Stromal cell of bone marrow (primary cell): ENCODE measurements around the gene ARTN.

Experiments
- DNase-seq: peaks from one replicate; pipeline ENCODE4 v3.0.0-alpha.2; 2012; ENCODE audit warnings: low read depth

The ARTN gene

DNA sequence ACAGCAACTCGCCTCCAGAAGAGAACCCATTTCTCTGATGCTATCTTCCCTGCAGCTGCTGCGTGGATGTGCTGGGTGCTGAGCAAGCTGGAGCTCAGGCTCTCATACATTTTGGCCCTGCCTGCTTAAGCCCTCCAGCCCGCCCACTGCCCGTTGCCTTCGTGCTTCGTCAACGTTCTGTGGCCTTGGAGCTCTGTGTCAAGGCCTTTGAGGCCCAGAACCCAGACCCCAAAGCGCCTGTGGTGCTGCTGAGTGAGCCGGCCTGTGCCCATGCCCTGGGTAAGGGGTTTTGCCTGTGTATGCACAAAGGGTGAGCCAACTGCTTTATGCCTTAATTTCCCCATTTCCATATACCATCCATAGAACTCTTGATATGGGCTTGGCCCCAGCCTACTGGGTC, 37.3 kb downstream of the ARTN start:
- DNase-seq: no peak

GRCh38 chr1:43971336-43971980, 37.9 kb downstream of the ARTN start:
- DNase-seq: no peak

DNA sequence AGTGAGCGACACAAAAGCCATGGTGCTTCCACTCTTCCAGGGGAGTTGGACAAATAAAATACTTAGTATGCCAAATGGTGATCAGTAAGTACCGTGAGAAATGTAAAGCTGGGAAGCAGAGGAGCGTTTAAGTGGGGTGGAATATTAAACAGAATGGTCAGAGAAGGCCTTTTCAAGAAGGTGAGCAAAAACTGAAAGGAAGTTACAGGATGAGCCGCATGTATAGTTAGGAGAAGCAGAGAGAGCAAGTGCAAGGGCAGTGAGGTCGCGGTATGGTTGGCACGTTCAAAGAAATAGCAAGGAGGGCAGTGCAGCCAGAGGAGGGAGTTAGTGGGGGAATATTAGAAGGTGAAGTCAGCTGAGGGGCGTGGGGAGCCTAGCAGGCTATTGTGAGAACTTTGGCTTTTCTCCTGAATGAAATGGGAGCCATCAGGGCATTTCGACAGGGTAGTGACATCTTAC, 40.4 kb downstream of the ARTN start:
- no peak for DNase-seq

DNA sequence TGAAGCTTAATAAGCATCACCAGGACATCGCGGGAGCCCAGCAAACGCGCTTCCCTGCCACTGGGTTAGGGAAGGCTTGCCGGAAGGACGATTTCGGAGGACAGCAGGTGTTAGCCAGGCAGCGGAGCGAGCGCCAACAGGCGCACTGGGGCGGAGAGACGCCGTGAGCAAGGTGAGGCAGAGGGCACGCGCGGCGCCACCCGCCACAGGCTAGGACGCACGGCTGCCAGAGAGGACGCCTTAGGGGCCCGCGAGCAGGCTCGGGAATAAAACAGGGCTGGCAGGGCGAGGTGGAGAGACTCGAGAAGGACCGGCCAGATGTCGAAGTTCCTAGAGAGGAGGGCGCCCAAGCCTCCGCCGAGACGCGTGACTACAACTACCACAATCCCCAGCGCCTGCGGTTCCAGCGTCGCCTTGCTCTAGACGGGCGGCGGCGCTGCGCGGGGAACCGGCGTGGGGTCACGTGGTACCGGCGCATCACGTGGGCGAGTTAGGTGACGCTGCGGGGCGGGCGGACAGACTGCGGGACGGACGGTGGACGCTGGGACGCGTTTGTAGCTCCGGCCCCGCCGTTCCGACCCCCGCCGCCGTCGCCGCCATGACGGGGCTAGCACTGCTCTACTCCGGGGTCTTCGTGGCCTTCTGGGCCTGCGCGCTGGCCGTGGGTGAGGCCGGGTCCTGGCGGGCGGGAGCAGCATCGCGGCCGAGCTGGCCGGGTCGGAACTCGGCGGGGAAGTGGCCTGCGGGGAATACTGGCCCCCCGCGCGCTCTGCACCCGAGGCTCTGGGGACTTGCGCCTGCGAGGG, 41.0 kb downstream of the ARTN start, which contains the start of gene ATP6V0B:
Gene ATP6V0B, plus strand, starts transcription at position 518 of the 806 bp plus-strand sequence. Its CDS starts 81 bp downstream, at position 599.
- DNase-seq: peak; percentile 89

- no peak for DNase-seq
Measured at GRCh38 chr1:43975249-43975961, 41.8 kb downstream of the ARTN start.

DNA sequence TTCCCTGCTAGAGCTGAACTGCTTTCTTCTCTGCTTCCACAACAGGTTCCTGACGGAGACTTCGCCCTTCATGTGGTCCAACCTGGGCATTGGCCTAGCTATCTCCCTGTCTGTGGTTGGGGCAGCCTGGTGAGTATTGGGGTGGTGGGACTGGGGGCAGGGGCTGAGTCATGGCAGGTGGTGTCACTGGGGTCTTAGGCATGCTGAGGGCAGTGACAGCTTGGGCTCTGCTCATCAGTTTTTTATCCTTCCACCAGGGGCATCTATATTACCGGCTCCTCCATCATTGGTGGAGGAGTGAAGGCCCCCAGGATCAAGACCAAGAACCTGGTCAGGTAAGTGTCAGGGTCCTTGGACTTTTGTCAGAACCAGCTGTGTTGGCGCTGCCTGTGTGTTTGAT, 42.4 kb downstream of the ARTN start:
- DNase-seq: no peak

- no peak for DNase-seq
Measured at GRCh38 chr1:43976890-43977289, 43.3 kb downstream of the ARTN start.

- DNase-seq: no peak
Measured at GRCh38 chr1:43977376-43978263, 44.0 kb downstream of the ARTN start.

- no peak for DNase-seq
Measured at GRCh38 chr1:43978264-43978550, 44.6 kb downstream of the ARTN start.

DNA sequence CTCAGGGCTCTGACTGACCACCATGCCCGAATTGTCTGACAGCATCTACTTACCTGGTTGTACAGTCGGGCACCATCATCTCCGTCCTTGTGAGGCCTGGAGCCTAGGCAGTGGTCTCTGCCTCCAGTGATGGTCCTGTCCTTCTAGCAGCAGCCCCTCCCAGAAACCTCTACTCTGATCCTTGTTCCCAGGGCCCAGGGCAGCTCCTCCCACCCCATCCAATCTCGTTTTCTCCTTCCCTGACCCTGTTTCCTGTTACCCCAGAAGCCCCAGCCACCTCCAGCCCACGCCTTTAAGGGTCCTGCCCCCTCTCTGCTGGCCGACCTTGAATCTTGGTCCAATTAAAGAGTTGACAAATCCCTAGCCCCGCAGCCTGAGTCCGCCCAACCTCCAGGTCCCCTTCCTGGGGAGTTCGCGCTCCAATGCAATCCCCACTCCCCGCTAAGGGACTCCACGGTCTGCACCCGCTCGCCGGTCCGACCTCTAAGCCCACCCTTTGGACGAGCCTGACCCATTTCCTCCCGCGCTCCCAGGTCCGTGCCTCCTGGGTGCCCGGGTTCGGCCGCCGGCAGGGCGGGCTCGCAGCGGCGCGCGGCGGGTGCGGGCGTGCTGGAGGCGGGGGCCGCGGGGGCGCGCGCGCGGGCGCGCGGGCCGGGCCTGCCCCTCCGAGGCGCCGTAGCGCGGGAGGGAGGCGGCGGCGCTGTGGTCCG, 45.1 kb downstream of the ARTN start, which contains the start of gene B4GALT2:
Gene B4GALT2, plus strand, starts transcription at position 660 of the 710 bp plus-strand sequence. CDS start 1,951 bp downstream, outside the sequence.
- no peak for DNase-seq

DNA sequence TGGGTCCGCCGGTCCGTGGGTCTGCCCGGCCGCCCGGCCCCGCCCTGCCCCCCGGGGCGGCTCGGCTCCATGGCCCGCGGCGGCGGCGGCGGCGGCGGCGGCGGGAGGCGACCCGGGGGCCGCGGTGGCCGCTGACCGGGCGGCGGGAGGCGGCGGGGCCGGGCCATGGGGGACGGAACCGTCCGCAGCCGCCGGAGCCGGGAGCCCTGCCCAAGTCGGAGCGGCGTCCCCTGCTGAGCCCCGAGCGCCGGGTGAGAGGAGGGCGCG, 45.6 kb downstream of the ARTN start:
- DNase-seq: no peak

DNA sequence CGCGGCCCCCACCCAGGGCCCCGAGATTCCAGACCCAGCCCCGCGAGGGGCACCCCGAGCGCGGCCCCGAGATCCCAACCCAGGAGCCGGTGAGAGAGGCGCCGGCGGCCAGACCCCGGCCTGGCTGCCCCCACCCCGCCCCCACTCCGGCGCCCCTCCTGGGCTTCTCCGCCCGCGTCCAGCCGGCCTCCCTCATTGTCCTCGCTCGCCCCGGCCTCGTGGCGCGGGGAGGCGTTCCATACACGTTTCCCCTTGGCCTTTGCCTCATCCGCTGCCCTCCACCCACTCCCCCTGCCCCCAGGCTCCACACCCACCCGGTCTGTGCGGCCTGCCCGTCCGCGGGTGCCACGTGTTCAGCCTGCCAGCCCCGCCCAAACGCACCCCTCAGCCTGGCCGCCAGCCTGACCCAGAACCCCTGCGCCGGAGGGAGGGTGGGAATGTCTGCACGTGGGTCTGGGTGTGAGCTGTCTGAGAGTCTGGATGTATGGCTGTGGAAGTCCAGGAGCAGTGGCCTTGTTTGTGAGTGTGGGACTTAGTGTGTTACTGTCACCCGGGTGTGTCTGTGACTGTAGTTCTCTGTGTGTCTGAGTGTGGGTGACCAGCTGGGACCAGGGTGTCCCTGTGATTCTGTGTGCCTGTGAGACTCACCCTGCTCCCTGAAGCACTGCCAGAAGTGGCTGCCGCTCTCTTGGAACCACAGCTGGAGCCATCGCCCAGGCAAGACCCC, 46.1 kb downstream of the ARTN start:
- no peak for DNase-seq

- no peak for DNase-seq
Measured at GRCh38 chr1:43980255-43981134, 46.9 kb downstream of the ARTN start.

- no peak for DNase-seq
Measured at GRCh38 chr1:43981135-43981491, 47.5 kb downstream of the ARTN start.

DNA sequence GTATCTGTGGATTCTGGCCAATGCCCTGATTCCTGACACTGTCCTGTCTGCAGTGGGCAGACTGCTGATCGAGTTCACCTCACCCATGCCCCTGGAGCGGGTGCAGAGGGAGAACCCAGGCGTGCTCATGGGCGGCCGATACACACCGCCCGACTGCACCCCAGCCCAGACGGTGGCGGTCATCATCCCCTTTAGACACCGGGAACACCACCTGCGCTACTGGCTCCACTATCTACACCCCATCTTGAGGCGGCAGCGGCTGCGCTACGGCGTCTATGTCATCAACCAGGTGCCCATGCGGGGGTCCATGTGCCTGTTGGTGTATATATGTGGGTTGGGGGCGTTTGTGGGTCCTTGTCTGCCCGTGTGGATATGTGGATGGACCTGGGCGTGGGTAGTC, 48.0 kb downstream of the ARTN start:
- no peak for DNase-seq

DNA sequence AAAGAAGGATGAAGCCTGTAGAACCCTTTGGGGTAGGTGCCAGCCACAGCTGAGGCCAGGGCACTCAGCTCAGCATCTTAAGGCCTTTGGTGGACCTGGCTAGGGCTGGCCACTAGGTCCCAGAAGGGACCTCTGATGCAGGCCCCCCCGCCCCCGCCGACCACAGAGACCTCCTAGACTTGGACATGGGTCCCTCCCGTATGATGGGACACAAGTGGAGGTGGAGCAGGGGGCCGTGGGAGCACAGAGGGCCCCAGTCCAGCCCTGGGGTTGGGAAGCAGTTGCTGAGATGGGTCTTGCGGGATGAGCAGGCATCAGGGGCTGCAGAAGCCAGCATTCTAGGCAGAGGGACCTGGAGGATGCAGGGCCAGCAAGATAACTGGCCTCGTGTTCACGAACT, 48.6 kb downstream of the ARTN start:
- DNase-seq: no peak

GRCh38 chr1:43982808-43983207, 49.2 kb downstream of the ARTN start:
- no peak for DNase-seq

DNA sequence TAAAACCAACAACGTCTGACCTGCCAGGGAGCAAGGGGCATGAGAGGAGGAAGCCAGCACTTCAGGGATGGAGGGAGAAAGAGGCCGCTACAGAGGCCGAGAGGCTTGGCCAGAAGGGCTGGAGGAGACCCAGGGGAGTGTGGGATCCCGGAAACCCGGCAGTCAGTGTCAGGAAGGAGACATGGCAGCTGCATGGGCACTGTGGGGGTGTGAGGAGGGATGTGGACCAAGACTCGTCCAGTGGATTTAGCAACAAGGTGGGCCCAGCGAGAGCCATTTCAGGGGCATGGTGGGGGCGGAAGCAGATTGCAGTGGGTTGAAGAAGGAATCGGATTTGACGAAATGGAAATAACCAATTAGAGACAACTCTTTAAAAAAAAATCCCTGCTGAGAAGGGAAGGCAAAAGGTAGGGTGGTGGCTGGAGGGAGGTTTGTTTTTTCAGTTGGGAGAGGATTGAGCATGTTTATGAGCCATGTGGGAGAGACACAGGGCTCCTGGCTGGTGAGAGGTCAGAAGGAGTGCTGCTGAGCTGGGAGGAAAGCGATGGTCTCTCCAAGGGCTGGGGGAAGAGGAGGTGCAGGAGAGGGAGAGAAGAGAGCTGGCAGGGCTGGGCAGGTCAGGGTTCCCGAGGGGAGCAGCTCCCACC, 49.8 kb downstream of the ARTN start:
- DNase-seq: no peak

DNA sequence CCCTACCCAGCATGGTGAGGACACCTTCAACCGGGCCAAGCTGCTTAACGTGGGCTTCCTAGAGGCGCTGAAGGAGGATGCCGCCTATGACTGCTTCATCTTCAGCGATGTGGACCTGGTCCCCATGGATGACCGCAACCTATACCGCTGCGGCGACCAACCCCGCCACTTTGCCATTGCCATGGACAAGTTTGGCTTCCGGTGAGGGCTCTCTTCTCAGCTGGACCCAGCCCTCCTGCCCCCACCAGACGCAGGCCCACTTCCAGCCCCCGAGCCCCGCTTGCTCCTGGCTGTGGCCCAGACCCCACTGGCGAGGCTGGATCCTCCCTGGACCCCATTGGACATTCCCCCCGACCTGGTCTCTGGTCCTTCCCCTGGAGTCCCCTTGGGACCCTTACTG, 51.3 kb downstream of the ARTN start:
- DNase-seq: no peak
